ENCODE results near the gene EVX1. TPM values are rescaled to one million over a fixed set of nuclear protein-coding genes. Genes with fewer than 3 reads are reported as not detected.
A peak's percentile ranks its signal among the peaks of the same experiment; 100 is the strongest.

The EVX1 gene
- total and polyA plus RNA-seq, 2 donors from 2014 or later: 0.62 TPM; not detected in 1

- peak in 3 of 5 donors; percentile 15 to 47 (median 38) for DNase-seq
- Histone ChIP-seq H3K36me3 (ENCODE audit: control insufficient read depth in 2 of 3, insufficient read depth in 3 of 3, low read length in 3 of 3) (no peaks in the 10 kb centered on the region), H3K9ac (ENCODE audit: low read length in 3 of 3) (no peak overlapping the region), H3K4me1 (ENCODE audit: control insufficient read depth in 2 of 3, insufficient read depth in 2 of 3, low read depth in 1 of 3, low read length in 3 of 3) (peaks cover 0 to 7% (median 5%) of the 10 kb centered on the region in 3 donors), H3K27me3 (ENCODE audit: control insufficient read depth, insufficient read depth, low read length) (peaks cover 88% of the 10 kb centered on the region), H3K9me3 (ENCODE audit: control insufficient read depth in 2 of 3, insufficient read depth in 1 of 3, low read length in 3 of 3) (peaks cover 0 to 4% (median 0%) of the 10 kb centered on the region in 3 donors), H3K27ac (ENCODE audit: low read depth in 2 of 2, low read length in 2 of 2) (no peak overlapping the region), H3K4me3 (ENCODE audit: low read length in 3 of 3) (no peak overlapping the region)
- intact Hi-C loops (cut with DNase I): loop anchor here (10.0 kb wide), 1 partner anchor 374 kb away; no protein-coding TSS in a partner anchor
- no peak for FAIRE-seq
- TF ChIP-seq, protein P1, sequence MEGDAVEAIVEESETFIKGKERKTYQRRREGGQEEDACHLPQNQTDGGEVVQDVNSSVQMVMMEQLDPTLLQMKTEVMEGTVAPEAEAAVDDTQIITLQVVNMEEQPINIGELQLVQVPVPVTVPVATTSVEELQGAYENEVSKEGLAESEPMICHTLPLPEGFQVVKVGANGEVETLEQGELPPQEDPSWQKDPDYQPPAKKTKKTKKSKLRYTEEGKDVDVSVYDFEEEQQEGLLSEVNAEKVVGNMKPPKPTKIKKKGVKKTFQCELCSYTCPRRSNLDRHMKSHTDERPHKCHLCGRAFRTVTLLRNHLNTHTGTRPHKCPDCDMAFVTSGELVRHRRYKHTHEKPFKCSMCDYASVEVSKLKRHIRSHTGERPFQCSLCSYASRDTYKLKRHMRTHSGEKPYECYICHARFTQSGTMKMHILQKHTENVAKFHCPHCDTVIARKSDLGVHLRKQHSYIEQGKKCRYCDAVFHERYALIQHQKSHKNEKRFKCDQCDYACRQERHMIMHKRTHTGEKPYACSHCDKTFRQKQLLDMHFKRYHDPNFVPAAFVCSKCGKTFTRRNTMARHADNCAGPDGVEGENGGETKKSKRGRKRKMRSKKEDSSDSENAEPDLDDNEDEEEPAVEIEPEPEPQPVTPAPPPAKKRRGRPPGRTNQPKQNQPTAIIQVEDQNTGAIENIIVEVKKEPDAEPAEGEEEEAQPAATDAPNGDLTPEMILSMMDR (IDR thresholded peaks at IDR 0.05; ENCODE audit: borderline replicate concordance, extremely low read depth, insufficient read depth): no peak
These were observed 41.6 kb upstream of the EVX1 start for GRCh38 chr7:27200761-27201579.

DNA sequence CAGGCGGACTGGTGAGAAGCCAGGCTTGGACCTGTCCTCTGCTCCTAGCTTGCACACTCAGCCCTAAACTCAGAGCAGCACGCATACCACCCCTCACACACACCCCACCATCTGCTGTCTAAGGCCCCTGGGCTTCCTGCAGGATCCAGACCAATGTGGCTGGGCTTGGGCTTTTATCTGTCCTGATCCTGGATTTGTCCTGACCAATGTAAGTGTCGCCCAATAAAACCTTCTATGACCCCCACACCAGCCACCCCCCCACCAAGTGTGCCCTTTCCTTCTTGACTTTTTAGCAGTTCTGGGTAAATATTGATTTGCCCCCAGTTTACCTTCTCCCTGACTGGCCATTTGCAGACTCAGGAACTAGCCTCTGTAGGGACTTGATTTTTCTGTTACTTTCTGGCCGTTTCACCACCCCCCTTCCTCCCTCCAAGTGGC is 41.0 kb upstream of the EVX1 start:
- peak in 1 of 5 donors; percentile 24 for DNase-seq
- Histone ChIP-seq H3K27me3 (ENCODE audit: control insufficient read depth, insufficient read depth, low read length) (peaks cover 88% of the 10 kb centered on the region), H3K27ac (ENCODE audit: low read depth in 2 of 2, low read length in 2 of 2) (no peak overlapping the region), H3K9me3 (ENCODE audit: control insufficient read depth in 2 of 3, insufficient read depth in 1 of 3, low read length in 3 of 3) (peaks cover 0 to 4% (median 0%) of the 10 kb centered on the region in 3 donors), H3K4me1 (ENCODE audit: control insufficient read depth in 2 of 3, insufficient read depth in 2 of 3, low read depth in 1 of 3, low read length in 3 of 3) (peaks cover 0 to 7% (median 5%) of the 10 kb centered on the region in 3 donors), H3K36me3 (ENCODE audit: control insufficient read depth in 2 of 3, insufficient read depth in 3 of 3, low read length in 3 of 3) (no peaks in the 10 kb centered on the region), H3K9ac (ENCODE audit: low read length in 3 of 3) (no peak overlapping the region), H3K4me3 (ENCODE audit: low read length in 3 of 3) (no peak overlapping the region)
- TF ChIP-seq, protein P1 (IDR thresholded peaks at IDR 0.05; ENCODE audit: borderline replicate concordance, extremely low read depth, insufficient read depth): no peak
- no peak for FAIRE-seq
- intact Hi-C loops (cut with DNase I): loop anchor here (10.0 kb wide), 1 partner anchor 373 kb away; no protein-coding TSS in a partner anchor

GRCh38 chr7:27202018-27202861 is 40.4 kb upstream of the EVX1 start:
- Histone ChIP-seq H3K27ac (ENCODE audit: low read depth in 2 of 2, low read length in 2 of 2) (no peak overlapping the region), H3K4me1 (ENCODE audit: control insufficient read depth in 2 of 3, insufficient read depth in 2 of 3, low read depth in 1 of 3, low read length in 3 of 3) (peaks cover 0 to 7% (median 5%) of the 10 kb centered on the region in 3 donors), H3K36me3 (ENCODE audit: control insufficient read depth in 2 of 3, insufficient read depth in 3 of 3, low read length in 3 of 3) (no peaks in the 10 kb centered on the region), H3K9me3 (ENCODE audit: control insufficient read depth in 2 of 3, insufficient read depth in 1 of 3, low read length in 3 of 3) (peaks cover 0 to 4% (median 0%) of the 10 kb centered on the region in 3 donors), H3K27me3 (ENCODE audit: control insufficient read depth, insufficient read depth, low read length) (peaks cover 88% of the 10 kb centered on the region), H3K9ac (ENCODE audit: low read length in 3 of 3) (no peak overlapping the region), H3K4me3 (ENCODE audit: low read length in 3 of 3) (no peak overlapping the region)
- peak in 4 of 5 donors; percentile 32 to 61 (median 52) for DNase-seq
- TF ChIP-seq, protein P1 (IDR thresholded peaks at IDR 0.05; ENCODE audit: borderline replicate concordance, extremely low read depth, insufficient read depth): no peak
- intact Hi-C loops (cut with DNase I): loop anchor here (10.0 kb wide), 1 partner anchor 373 kb away; no protein-coding TSS in a partner anchor
- no peak for FAIRE-seq
